ENCODE data around the gene ABCA10.

The ABCA10 gene

DNA sequence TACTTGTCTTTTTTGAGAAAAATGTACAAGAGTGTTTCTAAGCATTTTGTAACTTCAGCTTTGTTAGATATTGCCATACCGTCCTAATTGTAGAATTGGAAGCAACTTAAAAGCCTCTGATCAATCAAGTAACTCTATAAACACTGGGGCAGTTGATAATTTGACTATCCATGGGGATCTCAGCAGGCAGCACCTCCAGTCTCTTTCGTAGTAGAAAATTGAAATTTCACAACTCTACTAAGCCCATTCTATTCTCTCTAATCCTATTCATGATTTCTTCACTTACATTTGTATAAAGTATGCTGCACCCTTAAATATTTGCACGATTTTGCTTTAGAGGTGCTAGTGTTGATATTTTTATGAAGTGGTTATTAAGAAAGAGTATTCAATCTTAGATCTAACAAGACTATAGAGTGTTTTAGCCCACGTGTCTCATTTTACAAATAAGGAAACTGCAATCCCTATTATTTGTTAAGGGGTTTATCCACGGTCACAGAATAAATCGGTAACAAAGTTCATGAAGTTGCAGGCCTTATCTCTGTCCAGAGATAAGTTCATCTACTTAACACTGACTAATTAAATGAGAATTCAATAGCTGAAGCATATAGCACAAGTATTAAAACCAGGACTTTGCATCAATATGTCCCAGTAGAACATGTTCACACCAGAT, 97.9 kb downstream of the ABCA10 start:
- H3K4me3 ChIP-seq (ENCODE audit: insufficient read depth, low read length, poor library complexity, severe bottlenecking), result no peak overlapping the region
- no peaks in the 10 kb centered on the region for H3K36me3 ChIP-seq (ENCODE audit: low read length)
- H3K9me2 ChIP-seq (replicated peaks; ENCODE audit: insufficient read depth, low read length), result no peaks in the 10 kb centered on the region
- no peaks in the 10 kb centered on the region for H3K79me2 ChIP-seq (ENCODE audit: insufficient read depth, low read length)
- H3K27ac ChIP-seq (ENCODE audit: low read depth, low read length), result no peak overlapping the region
- H2AFZ ChIP-seq (ENCODE audit: low read depth, low read length, severe bottlenecking), result no peak overlapping the region
- H3K9me3 ChIP-seq (ENCODE audit: insufficient read depth, low read length), result no peaks in the 10 kb centered on the region
- H3F3A ChIP-seq (ENCODE audit: insufficient read depth), result no peaks in the 10 kb centered on the region
- H3K4me2 ChIP-seq (ENCODE audit: low read depth, low read length, poor library complexity, severe bottlenecking), result no peak overlapping the region
- no peak overlapping the region for H3K9ac ChIP-seq (ENCODE audit: low read length)
- no peaks in the 10 kb centered on the region for H3K27me3 ChIP-seq (ENCODE audit: low read length)
- H4K20me1 ChIP-seq (ENCODE audit: low read depth, low read length), result no peaks in the 10 kb centered on the region
- TF ChIP-seq, protein P1, sequence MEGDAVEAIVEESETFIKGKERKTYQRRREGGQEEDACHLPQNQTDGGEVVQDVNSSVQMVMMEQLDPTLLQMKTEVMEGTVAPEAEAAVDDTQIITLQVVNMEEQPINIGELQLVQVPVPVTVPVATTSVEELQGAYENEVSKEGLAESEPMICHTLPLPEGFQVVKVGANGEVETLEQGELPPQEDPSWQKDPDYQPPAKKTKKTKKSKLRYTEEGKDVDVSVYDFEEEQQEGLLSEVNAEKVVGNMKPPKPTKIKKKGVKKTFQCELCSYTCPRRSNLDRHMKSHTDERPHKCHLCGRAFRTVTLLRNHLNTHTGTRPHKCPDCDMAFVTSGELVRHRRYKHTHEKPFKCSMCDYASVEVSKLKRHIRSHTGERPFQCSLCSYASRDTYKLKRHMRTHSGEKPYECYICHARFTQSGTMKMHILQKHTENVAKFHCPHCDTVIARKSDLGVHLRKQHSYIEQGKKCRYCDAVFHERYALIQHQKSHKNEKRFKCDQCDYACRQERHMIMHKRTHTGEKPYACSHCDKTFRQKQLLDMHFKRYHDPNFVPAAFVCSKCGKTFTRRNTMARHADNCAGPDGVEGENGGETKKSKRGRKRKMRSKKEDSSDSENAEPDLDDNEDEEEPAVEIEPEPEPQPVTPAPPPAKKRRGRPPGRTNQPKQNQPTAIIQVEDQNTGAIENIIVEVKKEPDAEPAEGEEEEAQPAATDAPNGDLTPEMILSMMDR (IDR thresholded peaks at IDR 0.05; ENCODE audit: insufficient read depth, low read length, poor library complexity, severe bottlenecking), result no peak
- no peak for TF ChIP-seq EZH2phosphoT487 (conservative IDR thresholded peaks at IDR 0.05; ENCODE audit: low read length)

DNA sequence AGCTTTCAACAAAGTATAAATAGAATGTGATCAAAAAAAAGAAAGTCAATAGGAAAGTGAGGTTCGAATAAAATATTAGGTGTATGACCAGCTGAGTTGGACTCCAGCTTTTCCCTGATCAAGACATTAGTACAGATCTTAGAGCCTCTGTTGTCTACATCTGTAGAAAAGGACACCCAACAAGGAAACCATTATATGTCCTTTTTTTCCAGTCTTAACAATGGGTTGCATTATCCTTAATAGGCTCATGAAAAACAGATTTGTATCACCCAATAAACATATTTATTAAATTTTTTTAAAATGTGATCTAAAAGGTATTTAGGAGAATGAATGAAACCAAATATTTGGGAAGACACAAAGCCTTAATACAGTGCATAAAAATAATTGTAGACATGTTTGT, 105.0 kb downstream of the ABCA10 start:
- Histone ChIP-seq H3K36me3 (ENCODE audit: low read length) (no peaks in the 10 kb centered on the region), H3K27ac (ENCODE audit: low read depth, low read length) (no peak overlapping the region), H3K27me3 (ENCODE audit: low read length) (no peaks in the 10 kb centered on the region), H3K4me3 (ENCODE audit: insufficient read depth, low read length, poor library complexity, severe bottlenecking) (no peak overlapping the region), H3K9me3 (ENCODE audit: insufficient read depth, low read length) (no peaks in the 10 kb centered on the region), H3K4me2 (ENCODE audit: low read depth, low read length, poor library complexity, severe bottlenecking) (no peak overlapping the region), H4K20me1 (ENCODE audit: low read depth, low read length) (no peaks in the 10 kb centered on the region), H2AFZ (ENCODE audit: low read depth, low read length, severe bottlenecking) (no peak overlapping the region), H3K79me2 (ENCODE audit: insufficient read depth, low read length) (no peaks in the 10 kb centered on the region), H3K9ac (ENCODE audit: low read length) (no peak overlapping the region), H3K9me2 (replicated peaks; ENCODE audit: insufficient read depth, low read length) (no peaks in the 10 kb centered on the region), H3F3A (ENCODE audit: insufficient read depth) (no peaks in the 10 kb centered on the region)
- TF ChIP-seq EZH2phosphoT487 (conservative IDR thresholded peaks at IDR 0.05; ENCODE audit: low read length), result no peak
- TF ChIP-seq, protein P1 (IDR thresholded peaks at IDR 0.05; ENCODE audit: insufficient read depth, low read length, poor library complexity, severe bottlenecking), result no peak

DNA sequence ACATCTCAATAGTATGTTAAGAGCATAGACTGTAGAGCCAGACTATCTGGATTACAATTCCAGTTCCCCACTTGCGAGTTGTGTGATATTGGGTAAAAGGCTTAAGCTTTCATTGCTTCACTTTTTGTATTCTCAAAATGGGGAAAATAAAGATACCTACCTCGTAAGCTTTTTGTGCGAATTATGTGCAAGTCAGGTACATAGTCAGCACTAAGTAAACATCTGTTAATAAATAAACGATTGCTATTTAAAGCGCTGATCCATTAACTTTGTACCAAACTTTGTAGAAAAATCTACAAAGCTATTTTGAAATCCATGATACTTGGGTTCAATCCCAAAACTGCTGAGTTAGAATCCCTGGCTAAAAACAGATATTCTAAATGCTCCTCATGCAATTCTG, 106.6 kb downstream of the ABCA10 start:
- Histone ChIP-seq H2AFZ (ENCODE audit: low read depth, low read length, severe bottlenecking) (no peak overlapping the region), H3K9ac (ENCODE audit: low read length) (no peak overlapping the region), H3K27me3 (ENCODE audit: low read length) (no peaks in the 10 kb centered on the region), H3K4me3 (ENCODE audit: insufficient read depth, low read length, poor library complexity, severe bottlenecking) (no peak overlapping the region), H3K36me3 (ENCODE audit: low read length) (no peaks in the 10 kb centered on the region), H3K9me3 (ENCODE audit: insufficient read depth, low read length) (no peaks in the 10 kb centered on the region), H3K27ac (ENCODE audit: low read depth, low read length) (no peak overlapping the region), H4K20me1 (ENCODE audit: low read depth, low read length) (no peaks in the 10 kb centered on the region), H3K4me2 (ENCODE audit: low read depth, low read length, poor library complexity, severe bottlenecking) (no peak overlapping the region), H3K9me2 (replicated peaks; ENCODE audit: insufficient read depth, low read length) (no peaks in the 10 kb centered on the region), H3F3A (ENCODE audit: insufficient read depth) (no peaks in the 10 kb centered on the region), H3K79me2 (ENCODE audit: insufficient read depth, low read length) (no peaks in the 10 kb centered on the region)
- TF ChIP-seq, protein P1 (IDR thresholded peaks at IDR 0.05; ENCODE audit: insufficient read depth, low read length, poor library complexity, severe bottlenecking), result no peak
- TF ChIP-seq EZH2phosphoT487 (conservative IDR thresholded peaks at IDR 0.05; ENCODE audit: low read length), result no peak
